ENCODE measurements around the gene NLRP5.

DNA sequence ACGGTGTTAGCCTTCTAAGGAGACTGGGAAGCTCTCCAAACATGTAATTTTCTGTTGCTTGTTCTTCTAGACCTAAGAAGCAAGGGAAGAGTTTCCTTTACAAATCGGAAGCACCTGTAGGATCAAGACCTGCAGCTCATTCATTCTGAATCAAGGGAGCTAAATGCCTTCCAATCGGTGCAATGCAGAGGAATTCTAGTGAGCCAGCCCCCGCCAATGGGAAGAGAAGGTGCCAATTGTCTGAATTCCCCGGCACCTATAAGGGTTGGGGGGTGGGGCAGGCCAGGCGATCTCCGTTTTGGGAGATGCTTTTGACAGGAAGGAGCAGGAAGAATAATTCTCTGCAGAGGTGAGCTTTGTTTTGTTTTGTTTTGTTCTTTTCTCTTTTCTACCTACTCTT is 47.4 kb upstream of the NLRP5 start:
- TF ChIP-seq, protein P1, sequence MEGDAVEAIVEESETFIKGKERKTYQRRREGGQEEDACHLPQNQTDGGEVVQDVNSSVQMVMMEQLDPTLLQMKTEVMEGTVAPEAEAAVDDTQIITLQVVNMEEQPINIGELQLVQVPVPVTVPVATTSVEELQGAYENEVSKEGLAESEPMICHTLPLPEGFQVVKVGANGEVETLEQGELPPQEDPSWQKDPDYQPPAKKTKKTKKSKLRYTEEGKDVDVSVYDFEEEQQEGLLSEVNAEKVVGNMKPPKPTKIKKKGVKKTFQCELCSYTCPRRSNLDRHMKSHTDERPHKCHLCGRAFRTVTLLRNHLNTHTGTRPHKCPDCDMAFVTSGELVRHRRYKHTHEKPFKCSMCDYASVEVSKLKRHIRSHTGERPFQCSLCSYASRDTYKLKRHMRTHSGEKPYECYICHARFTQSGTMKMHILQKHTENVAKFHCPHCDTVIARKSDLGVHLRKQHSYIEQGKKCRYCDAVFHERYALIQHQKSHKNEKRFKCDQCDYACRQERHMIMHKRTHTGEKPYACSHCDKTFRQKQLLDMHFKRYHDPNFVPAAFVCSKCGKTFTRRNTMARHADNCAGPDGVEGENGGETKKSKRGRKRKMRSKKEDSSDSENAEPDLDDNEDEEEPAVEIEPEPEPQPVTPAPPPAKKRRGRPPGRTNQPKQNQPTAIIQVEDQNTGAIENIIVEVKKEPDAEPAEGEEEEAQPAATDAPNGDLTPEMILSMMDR (conservative IDR thresholded peaks at IDR 0.05; ENCODE audit: low read length), result no peak
- TF ChIP-seq EZH2phosphoT487 (IDR thresholded peaks at IDR 0.05; ENCODE audit: borderline replicate concordance, low read depth, low read length), result no peak
